Lower leg skin (tissue), 4 donors: Measurements from ENCODE around the gene IGLL5. TPM values are rescaled to one million over a fixed set of nuclear protein-coding genes. Genes with fewer than 3 reads are reported as not detected.

Experiments used
- DNase-seq, 2 donors: peaks; one replicate each; pipeline ENCODE4 v3.0.0-alpha.2; 2019; ENCODE audit warnings: low spot score in 2 of 2
- H3K4me3 ChIP-seq: fragments of 200-600 bp; sonication (generic); 2 replicates; pipeline ENCODE4 v1.5.1; 2017; ENCODE audit warnings: mild to moderate bottlenecking, low read depth; ENCODE audit not compliant: poor library complexity, severe bottlenecking
- CTCF ChIP-seq, 3 donors: fragments of 450-650 bp; IDR thresholded peaks; one replicate each; pipeline ENCODE4 v1.5.1; 2016; ENCODE audit warnings: antibody characterized with exemption in 3 of 3, mild to moderate bottlenecking in 3 of 3, moderate library complexity in 2 of 3
- POLR2A ChIP-seq, 2 donors: fragments of 450-650 bp; IDR thresholded peaks; one replicate each; pipeline ENCODE4 v1.6.1; 2016 to 2017; ENCODE audit warnings: antibody characterized with exemption in 2 of 2, mild to moderate bottlenecking in 1 of 2, moderate library complexity in 1 of 2
- WGBS, 2 donors: methylation state at CpG; one replicate each; pipeline ENCODE4 v1.1.5; 2018; 5-methylcytosine and 5-hydroxymethylcytosine counted together
- intact Hi-C: fragments of 100-400 bp; cut with DNase I; formaldehyde crosslinking; loops from one replicate; pipeline ENCODE4 v1.15.0; 2023; ENCODE audit warnings: low total_unique reads
- total RNA-seq, 4 donors: library from RNA; depleted of rRNA; stranded (reverse); fragments of >200 nt; gene quantifications; one replicate each; pipeline ENCODE4 v1.1.0, GENCODE V29; 2016

The IGLL5 gene
- total RNA-seq, 4 donors from 2014 or later, result not detected

DNA sequence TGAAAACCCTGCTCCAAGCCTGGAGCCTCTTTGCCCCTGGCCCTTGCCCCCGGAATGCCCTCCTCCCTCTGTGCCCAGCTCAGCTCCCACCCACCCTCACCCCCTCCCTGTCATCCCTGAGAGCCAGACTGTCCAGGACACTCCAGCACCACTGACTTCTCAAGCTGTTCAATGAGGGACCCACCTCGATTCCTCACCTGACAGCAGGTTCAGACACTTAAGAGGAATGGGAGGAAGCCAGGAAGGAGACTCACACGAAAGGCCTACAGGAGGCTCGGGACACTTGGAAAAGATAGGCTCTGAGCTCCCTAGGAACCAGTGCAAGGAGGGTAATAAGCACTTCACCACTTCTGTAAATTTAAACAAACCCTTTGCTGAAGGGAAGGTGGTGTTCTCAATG, 35.8 kb downstream of the IGLL5 start:
- no peak overlapping the region for H3K4me3 ChIP-seq
- no peak for DNase-seq
- intact Hi-C loops, result no loop called here
- TF ChIP-seq CTCF (IDR thresholded peaks at IDR 0.05) (no peak), POLR2A (IDR thresholded peaks at IDR 0.05) (no peak)
- 93 to 96% methylated on average over 4 of the region's 4 CpGs for WGBS, 2 donors

GRCh38 chr22:22923930-22924329, 36.3 kb downstream of the IGLL5 start:
- DNase-seq, result no peak
- intact Hi-C loops, result no loop called here
- H3K4me3 ChIP-seq, result no peak overlapping the region
- no peak for TF ChIP-seq POLR2A (IDR thresholded peaks at IDR 0.05)
- no peak for TF ChIP-seq CTCF (IDR thresholded peaks at IDR 0.05)
- 64 to 71% methylated on average over 4 of the region's 4 CpGs for WGBS, 2 donors

- no peak for TF ChIP-seq CTCF (IDR thresholded peaks at IDR 0.05)
- TF ChIP-seq POLR2A (IDR thresholded peaks at IDR 0.05), result no peak
- intact Hi-C loops, result no loop called here
- no peak for DNase-seq
- WGBS, 2 donors, result 82 to 85% methylated on average over 9 of the region's 9 CpGs
- H3K4me3 ChIP-seq, result no peak overlapping the region
Observed at GRCh38 chr22:22924369-22925145, 36.9 kb downstream of the IGLL5 start.

- intact Hi-C loops, result no loop called here
- no peak overlapping the region for H3K4me3 ChIP-seq
- no peak for DNase-seq
- WGBS, 2 donors, result 78 to 79% methylated on average over 13 to 14 of the region's 14 CpGs
- TF ChIP-seq CTCF (IDR thresholded peaks at IDR 0.05) (no peak), POLR2A (IDR thresholded peaks at IDR 0.05) (no peak)
Observed at GRCh38 chr22:22925146-22925804, 37.7 kb downstream of the IGLL5 start.

GRCh38 chr22:22925805-22926369, 38.3 kb downstream of the IGLL5 start:
- no peak overlapping the region for H3K4me3 ChIP-seq
- intact Hi-C loops, result no loop called here
- no peak for DNase-seq
- TF ChIP-seq POLR2A (IDR thresholded peaks at IDR 0.05) (no peak), CTCF (IDR thresholded peaks at IDR 0.05) (no peak)
- WGBS, 2 donors, result 49 to 60% methylated on average over 8 of the region's 8 CpGs
